SU-DHL-6 (cell line): ENCODE measurements around the gene ANKRD13B.

Experiments used
- H2AFZ ChIP-seq: fragments of 200-600 bp; sonication (generic); 2 replicates; pipeline ENCODE4 v1.6.1; 2014; ENCODE audit warnings: low read depth, mild to moderate bottlenecking, moderate library complexity, mixed read lengths, antibody characterized with exemption, low read length; ENCODE audit not compliant: severe bottlenecking
- H3F3A ChIP-seq: fragments of 200-600 bp; shearing (Covaris generic); 2 replicates; pipeline ENCODE4 v1.6.0; 2016; ENCODE audit warnings: antibody characterized with exemption, mild to moderate bottlenecking; ENCODE audit not compliant: insufficient read depth
- H3K27ac ChIP-seq: fragments of 200-600 bp; sonication (generic); 2 replicates; pipeline ENCODE4 v1.5.1; 2016; ENCODE audit warnings: low read depth, mild to moderate bottlenecking, low read length, moderate library complexity, mixed read lengths
- H3K27me3 ChIP-seq: fragments of 200-600 bp; sonication (generic), shearing (Covaris generic); 2 replicates; pipeline ENCODE4 v1.6.0; 2014; ENCODE audit warnings: mild to moderate bottlenecking, low read length
- H3K36me3 ChIP-seq: fragments of 200-600 bp; sonication (generic); 2 replicates; pipeline ENCODE4 v1.6.1; 2014; ENCODE audit warnings: mild to moderate bottlenecking, low read length, mixed read lengths
- H3K4me2 ChIP-seq: fragments of 300-600, 200-600 bp; shearing (Covaris generic), sonication (generic); 2 replicates; pipeline ENCODE4 v1.6.0; 2014; ENCODE audit warnings: low read length, low read depth, mild to moderate bottlenecking; ENCODE audit not compliant: poor library complexity, severe bottlenecking
- H3K4me3 ChIP-seq: fragments of 200-600 bp; sonication (generic); 2 replicates; pipeline ENCODE4 v1.5.1; 2014; ENCODE audit warnings: antibody characterized with exemption, low read length, mild to moderate bottlenecking, mixed read lengths; ENCODE audit not compliant: insufficient read depth, poor library complexity, severe bottlenecking
- H3K79me2 ChIP-seq: fragments of 200-600 bp; sonication (generic); 2 replicates; pipeline ENCODE4 v1.6.1; 2014; ENCODE audit warnings: mild to moderate bottlenecking, low read length, moderate library complexity; ENCODE audit not compliant: insufficient read depth
- H3K9ac ChIP-seq: fragments of 200-600 bp; sonication (generic); 2 replicates; pipeline ENCODE4 v1.7.0; 2014; ENCODE audit warnings: mild to moderate bottlenecking, low read length
- H3K9me2 ChIP-seq: fragments of 200-600 bp; sonication (generic); replicated peaks from 2 replicates; pipeline ENCODE4 v1.6.1; 2014; ENCODE audit warnings: low read length; ENCODE audit not compliant: insufficient read depth
- H3K9me3 ChIP-seq: fragments of 200-600 bp; sonication (generic); 2 replicates; pipeline ENCODE4 v1.6.1; 2014; ENCODE audit warnings: low read length, mixed read lengths; ENCODE audit not compliant: insufficient read depth
- H4K20me1 ChIP-seq: fragments of 200-600 bp; sonication (generic); 2 replicates; pipeline ENCODE4 v1.6.1; 2014; ENCODE audit warnings: low read depth, mild to moderate bottlenecking, antibody characterized with exemption, low read length, moderate library complexity, mixed read lengths
- CTCF ChIP-seq: fragments of 200-600 bp; sonication (generic); IDR thresholded peaks from one replicate; pipeline ENCODE4 v1.5.1; 2017; ENCODE audit warnings: antibody characterized with exemption, mild to moderate bottlenecking, low read length, moderate library complexity; ENCODE audit not compliant: insufficient read depth, poor library complexity, severe bottlenecking
- EZH2phosphoT487 ChIP-seq: fragments of 200-600 bp; sonication (generic), shearing (Covaris generic); conservative IDR thresholded peaks from 2 replicates; pipeline ENCODE4 v1.6.1; 2018; ENCODE audit warnings: mild to moderate bottlenecking, antibody characterized with exemption, low read length, moderate library complexity, mixed read lengths

The ANKRD13B gene

GRCh38 chr17:29640413-29640812 lies 47.5 kb downstream of the ANKRD13B start:
- Histone ChIP-seq H3K9me3 (no peaks in the 10 kb centered on the region), H3K9me2 (no peaks in the 10 kb centered on the region), H3K9ac (no peak overlapping the region), H3K27ac (no peak overlapping the region), H3F3A (no peaks in the 10 kb centered on the region), H4K20me1 (no peaks in the 10 kb centered on the region), H3K27me3 (no peaks in the 10 kb centered on the region), H3K4me3 (no peak overlapping the region), H3K36me3 (peaks cover 8% of the 10 kb centered on the region; the same call in 1 of the 2 replicates), H3K79me2 (no peaks in the 10 kb centered on the region), H3K4me2 (no peak overlapping the region), H2AFZ (no peak overlapping the region)
- TF ChIP-seq EZH2phosphoT487, result no peak
- TF ChIP-seq CTCF, result no peak

- H3F3A ChIP-seq, result no peaks in the 10 kb centered on the region; the same call in 1 of the 2 replicates
- no peaks in the 10 kb centered on the region for H3K9me2 ChIP-seq
- no peak overlapping the region for H2AFZ ChIP-seq
- no peak for TF ChIP-seq EZH2phosphoT487
- H3K9me3 ChIP-seq, result no peaks in the 10 kb centered on the region
- peaks cover 7% of the 10 kb centered on the region; the same call in 1 of the 2 replicates for H3K36me3 ChIP-seq
- H3K27me3 ChIP-seq, result no peaks in the 10 kb centered on the region
- H3K4me3 ChIP-seq, result no peak overlapping the region
- H3K27ac ChIP-seq, result no peak overlapping the region
- no peaks in the 10 kb centered on the region for H4K20me1 ChIP-seq
- H3K4me2 ChIP-seq, result no peak overlapping the region
- no peak overlapping the region for H3K9ac ChIP-seq
- no peaks in the 10 kb centered on the region for H3K79me2 ChIP-seq
Measured at GRCh38 chr17:29640981-29641642, 48.2 kb downstream of the ANKRD13B start.

- H2AFZ ChIP-seq, result no peak overlapping the region
- H3K9ac ChIP-seq, result no peak overlapping the region
- no peaks in the 10 kb centered on the region for H3K36me3 ChIP-seq
- H3K79me2 ChIP-seq, result no peaks in the 10 kb centered on the region
- no peak overlapping the region for H3K4me2 ChIP-seq
- TF ChIP-seq CTCF (no peak), EZH2phosphoT487 (no peak)
- H3K27me3 ChIP-seq, result no peaks in the 10 kb centered on the region
- no peak overlapping the region for H3K27ac ChIP-seq
- no peaks in the 10 kb centered on the region for H4K20me1 ChIP-seq
- no peaks in the 10 kb centered on the region; the same call in 1 of the 2 replicates for H3F3A ChIP-seq
- no peaks in the 10 kb centered on the region for H3K9me3 ChIP-seq
- no peak overlapping the region for H3K4me3 ChIP-seq
- no peaks in the 10 kb centered on the region for H3K9me2 ChIP-seq
Measured at GRCh38 chr17:29642171-29642611, 49.3 kb downstream of the ANKRD13B start.

GRCh38 chr17:29643817-29644160 lies 50.9 kb downstream of the ANKRD13B start:
- Histone ChIP-seq H3K79me2 (no peaks in the 10 kb centered on the region), H3K27ac (no peak overlapping the region), H3K9ac (no peak overlapping the region), H2AFZ (no peak overlapping the region), H3K9me2 (no peaks in the 10 kb centered on the region), H3K27me3 (no peaks in the 10 kb centered on the region), H3F3A (no peaks in the 10 kb centered on the region; the same call in 1 of the 2 replicates), H4K20me1 (no peaks in the 10 kb centered on the region), H3K9me3 (no peaks in the 10 kb centered on the region), H3K4me3 (no peak overlapping the region), H3K36me3 (no peaks in the 10 kb centered on the region), H3K4me2 (no peak overlapping the region)
- TF ChIP-seq CTCF, result no peak
- TF ChIP-seq EZH2phosphoT487, result no peak
